Body of pancreas (tissue), 4 donors: ENCODE measurements around the gene SUGT1.

Experiments used
- CTCF ChIP-seq, 7 experiments: fragments of 450-650 bp in 4 of 7; fragments of 200-600 bp in 3 of 7; sonication (generic) in 3 of 7; IDR thresholded peaks; one replicate each; pipeline ENCODE4 v1.5.1; 2016 to 2019; ENCODE audit warnings: antibody characterized with exemption in 7 of 7
- POLR2A ChIP-seq, 3 donors: fragments of 450-650 bp; IDR thresholded peaks; one replicate each; pipeline ENCODE4 v1.6.1; 2016; ENCODE audit warnings: antibody characterized with exemption in 3 of 3, mild to moderate bottlenecking in 2 of 3

GRCh38 chr13:52695856-52696255, 43.2 kb downstream of the SUGT1 start:
- TF ChIP-seq CTCF (IDR thresholded peaks at IDR 0.05) (no peak), POLR2A (IDR thresholded peaks at IDR 0.05) (no peak)
